Skeletal muscle satellite cell (primary cell): ENCODE results near the gene CBR3.

Experiments used
- H3K27me3 ChIP-seq: 2 replicates; pipeline ENCODE4 v1.7.0; 2013; ENCODE audit warnings: low read length; ENCODE audit not compliant: control insufficient read depth, insufficient read depth
- H3K36me3 ChIP-seq: 2 replicates; pipeline ENCODE4 v1.7.0; 2013; ENCODE audit warnings: mild to moderate bottlenecking, control low read depth, low read length; ENCODE audit not compliant: insufficient read depth
- H3K4me1 ChIP-seq: 2 replicates; pipeline ENCODE4 v1.7.0; 2013; ENCODE audit warnings: low read length; ENCODE audit not compliant: control insufficient read depth, insufficient read depth
- H3K4me2 ChIP-seq: 2 replicates; pipeline ENCODE4 v1.7.0; 2013; ENCODE audit warnings: mild to moderate bottlenecking, low read length
- H3K4me3 ChIP-seq: 2 replicates; pipeline ENCODE4 v1.7.0; 2013; ENCODE audit warnings: low read length
- H3K9ac ChIP-seq: 2 replicates; pipeline ENCODE4 v1.7.0; 2013; ENCODE audit warnings: mild to moderate bottlenecking, low read depth, low read length, moderate library complexity
- H3K9me3 ChIP-seq: replicated peaks from 2 replicates; pipeline ENCODE4 v1.7.0; 2013; ENCODE audit warnings: mild to moderate bottlenecking, control low read depth, low read length

Gene CBR3

GRCh38 chr21:36100971-36101641 is 33.8 kb upstream of the CBR3 start:
- Histone ChIP-seq H3K36me3 (no peaks in the 10 kb centered on the region), H3K4me1 (no peaks in the 10 kb centered on the region), H3K9ac (no peak overlapping the region), H3K4me3 (no peak overlapping the region), H3K27me3 (peaks cover 51% of the 10 kb centered on the region), H3K4me2 (no peak overlapping the region), H3K9me3 (no peaks in the 10 kb centered on the region)

GRCh38 chr21:36103434-36103833 is 31.4 kb upstream of the CBR3 start:
- Histone ChIP-seq H3K27me3 (peaks cover 57% of the 10 kb centered on the region), H3K4me1 (no peaks in the 10 kb centered on the region), H3K9ac (no peak overlapping the region), H3K4me3 (no peak overlapping the region), H3K4me2 (no peak overlapping the region), H3K9me3 (no peaks in the 10 kb centered on the region), H3K36me3 (no peaks in the 10 kb centered on the region)

GRCh38 chr21:36104317-36105300 is 30.3 kb upstream of the CBR3 start:
- H3K4me2 ChIP-seq, result peak overlapping the region; percentile 24
- no peaks in the 10 kb centered on the region for H3K9me3 ChIP-seq
- H3K27me3 ChIP-seq, result peaks cover 67% of the 10 kb centered on the region
- no peaks in the 10 kb centered on the region for H3K36me3 ChIP-seq
- H3K4me3 ChIP-seq, result peak overlapping the region; percentile 34
- H3K4me1 ChIP-seq, result no peaks in the 10 kb centered on the region
- H3K9ac ChIP-seq, result no peak overlapping the region

- Histone ChIP-seq H3K4me3 (no peak overlapping the region), H3K9me3 (no peaks in the 10 kb centered on the region), H3K9ac (no peak overlapping the region)
Measured at GRCh38 chr21:36105327-36105842, 29.5 kb upstream of the CBR3 start.

GRCh38 chr21:36109868-36110267 is 25.0 kb upstream of the CBR3 start:
- Histone ChIP-seq H3K9me3 (no peaks in the 10 kb centered on the region), H3K4me1 (peaks cover 8% of the 10 kb centered on the region), H3K9ac (no peak overlapping the region), H3K36me3 (no peaks in the 10 kb centered on the region), H3K4me2 (no peak overlapping the region), H3K27me3 (peaks cover 45% of the 10 kb centered on the region), H3K4me3 (no peak overlapping the region)

More at GRCh38 chr21:36105327-36105842, 29.5 kb upstream of the CBR3 start:
- H3K36me3 ChIP-seq, result no peaks in the 10 kb centered on the region
- H3K4me1 ChIP-seq, result no peaks in the 10 kb centered on the region
- no peak overlapping the region for H3K4me2 ChIP-seq
- H3K27me3 ChIP-seq, result peaks cover 71% of the 10 kb centered on the region

- Histone ChIP-seq H3K4me2 (no peak overlapping the region), H3K9ac (no peak overlapping the region), H3K4me1 (peaks cover 8% of the 10 kb centered on the region), H3K4me3 (no peak overlapping the region), H3K9me3 (no peaks in the 10 kb centered on the region), H3K36me3 (no peaks in the 10 kb centered on the region), H3K27me3 (peaks cover 31% of the 10 kb centered on the region)
Measured at GRCh38 chr21:36111238-36111637, 23.6 kb upstream of the CBR3 start.

GRCh38 chr21:36113647-36114428 is 21.0 kb upstream of the CBR3 start:
- no peak overlapping the region for H3K9ac ChIP-seq

GRCh38 chr21:36115138-36115730 is 19.6 kb upstream of the CBR3 start:
- H3K4me1 ChIP-seq, result peaks cover 8% of the 10 kb centered on the region
- peaks cover 4% of the 10 kb centered on the region for H3K9me3 ChIP-seq
- H3K9ac ChIP-seq, result no peak overlapping the region
- H3K36me3 ChIP-seq, result no peaks in the 10 kb centered on the region
- H3K27me3 ChIP-seq, result peaks cover 5% of the 10 kb centered on the region
- H3K4me3 ChIP-seq, result no peak overlapping the region
- no peak overlapping the region for H3K4me2 ChIP-seq

More at GRCh38 chr21:36113647-36114428, 21.0 kb upstream of the CBR3 start:
- Histone ChIP-seq H3K4me3 (no peak overlapping the region), H3K36me3 (no peaks in the 10 kb centered on the region), H3K27me3 (peaks cover 15% of the 10 kb centered on the region), H3K9me3 (peaks cover 4% of the 10 kb centered on the region), H3K4me2 (no peak overlapping the region), H3K4me1 (peaks cover 8% of the 10 kb centered on the region)

GRCh38 chr21:36117286-36117741 is 17.6 kb upstream of the CBR3 start:
- Histone ChIP-seq H3K27me3 (no peaks in the 10 kb centered on the region), H3K9ac (no peak overlapping the region), H3K4me2 (no peak overlapping the region), H3K36me3 (no peaks in the 10 kb centered on the region), H3K4me3 (no peak overlapping the region), H3K4me1 (peaks cover 8% of the 10 kb centered on the region), H3K9me3 (peaks cover 4% of the 10 kb centered on the region)

- H3K4me2 ChIP-seq, result no peak overlapping the region
- H3K4me1 ChIP-seq, result no peaks in the 10 kb centered on the region
- no peaks in the 10 kb centered on the region for H3K27me3 ChIP-seq
- H3K9me3 ChIP-seq, result peaks cover 4% of the 10 kb centered on the region
- no peak overlapping the region for H3K9ac ChIP-seq
- no peaks in the 10 kb centered on the region for H3K36me3 ChIP-seq
- no peak overlapping the region for H3K4me3 ChIP-seq
Measured at GRCh38 chr21:36120304-36120888, 14.5 kb upstream of the CBR3 start.
